ENCODE measurements around the gene NAGS. TPM values are rescaled to one million over a fixed set of nuclear protein-coding genes. Genes with fewer than 3 reads are reported as not detected.
"Not testable (repeated sequence)": the region's sequence is repeated elsewhere in the genome, so short reads cannot be mapped to it uniquely, and the experiment has no call there.

NAGS gene
- total RNA-seq, 1 donor from 2014 or later: 0.51 TPM

DNA sequence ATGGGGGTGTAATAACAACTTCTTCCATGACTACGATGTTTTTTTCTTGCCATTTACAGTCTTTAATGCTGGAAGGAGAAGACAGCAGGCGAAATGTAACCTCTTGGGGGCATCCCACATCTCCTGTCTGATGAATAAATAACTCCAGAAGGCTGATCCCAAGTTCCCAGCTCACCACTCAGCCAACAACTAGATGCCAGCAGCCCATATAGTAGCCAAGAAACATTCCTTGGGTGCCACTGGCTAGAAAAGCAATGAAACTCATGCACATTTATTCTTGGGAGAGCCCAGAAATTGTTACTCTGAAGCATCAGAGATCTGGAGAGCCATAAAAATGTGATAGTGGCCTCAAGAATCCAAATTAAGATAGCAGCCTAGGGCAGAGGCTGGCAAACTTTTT lies 33.0 kb downstream of the NAGS start:
- intact Hi-C loops (cut with micrococcal nuclease): no loop called here

GRCh38 chr17:44038604-44039011 lies 34.2 kb downstream of the NAGS start:
- intact Hi-C loops (cut with micrococcal nuclease): no loop called here

- intact Hi-C loops (cut with micrococcal nuclease): loop anchor here (5.0 kb wide), 1 partner anchor 48 kb away; no protein-coding TSS in a partner anchor
Observed at GRCh38 chr17:44039829-44040635, 35.6 kb downstream of the NAGS start.

- intact Hi-C loops (cut with micrococcal nuclease): loop anchor here (5.0 kb wide), 1 partner anchor 51 kb away; no protein-coding TSS in a partner anchor
Observed at GRCh38 chr17:44043272-44043696, 38.9 kb downstream of the NAGS start.

GRCh38 chr17:44044071-44044470 lies 39.6 kb downstream of the NAGS start:
- intact Hi-C loops (cut with micrococcal nuclease): loop anchor here (5.0 kb wide), 1 partner anchor 52 kb away; no protein-coding TSS in a partner anchor

DNA sequence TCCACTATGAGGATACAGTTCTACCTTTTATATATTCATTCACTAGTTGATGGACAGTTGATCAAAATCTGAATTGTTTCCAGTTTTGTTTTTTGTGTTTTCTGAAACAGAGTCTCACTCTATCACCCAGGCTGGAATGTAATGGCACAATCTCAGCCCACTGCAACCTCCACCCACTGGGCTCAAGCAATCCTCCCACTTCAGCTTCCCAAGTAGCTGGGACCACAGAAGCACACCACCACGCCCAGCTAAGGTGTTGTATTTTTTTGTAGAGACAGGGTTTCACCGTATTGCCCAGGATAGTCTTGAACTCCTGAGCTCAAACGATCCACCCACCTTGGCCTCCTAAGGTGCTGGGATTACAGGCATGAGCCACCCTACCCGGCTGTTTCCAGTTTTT lies 41.1 kb downstream of the NAGS start:
- intact Hi-C loops (cut with micrococcal nuclease): no loop called here

- intact Hi-C loops (cut with micrococcal nuclease): not testable (repeated sequence)
Observed at GRCh38 chr17:44046893-44047292, 42.5 kb downstream of the NAGS start.

DNA sequence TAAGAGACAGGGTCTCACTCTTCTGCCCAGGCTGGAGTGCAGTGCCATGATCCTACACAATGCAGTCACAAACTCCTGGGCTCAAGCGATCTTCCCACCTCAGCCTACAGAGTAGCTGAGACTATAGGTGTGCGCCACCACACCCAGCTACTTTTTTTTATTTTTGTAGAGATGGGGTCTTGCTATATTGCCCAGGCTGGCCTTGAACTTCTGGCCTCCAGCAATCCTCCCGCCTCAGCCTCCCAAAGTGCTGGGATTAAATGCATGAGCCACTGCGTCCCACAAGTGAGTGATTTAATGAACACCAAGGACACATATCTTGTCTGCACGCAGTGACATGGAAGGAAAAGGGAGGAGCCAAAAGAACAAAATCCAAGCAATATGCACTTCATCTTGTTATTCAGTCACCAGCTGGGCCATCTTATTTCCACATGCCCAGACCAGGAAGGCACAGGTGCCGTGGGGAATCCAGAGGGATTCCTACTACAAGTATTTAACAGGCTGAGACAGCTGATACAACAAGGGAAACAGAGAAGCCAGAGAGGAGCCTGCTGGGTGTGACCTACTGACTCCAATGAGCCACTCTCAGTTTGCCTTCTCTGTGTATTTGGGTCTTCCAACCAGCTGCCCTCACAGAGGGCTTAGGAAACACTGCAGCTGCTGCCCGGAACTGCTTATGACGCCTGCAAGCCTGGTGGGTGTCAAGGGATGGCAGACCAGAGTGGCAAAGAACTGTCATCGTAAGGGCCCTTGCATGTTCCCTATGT lies 45.1 kb downstream of the NAGS start:
- intact Hi-C loops (cut with micrococcal nuclease): no loop called here

GRCh38 chr17:44053125-44053872 lies 48.9 kb downstream of the NAGS start:
- intact Hi-C loops (cut with micrococcal nuclease): no loop called here

Other genes with a start within 250 kb of the NAGS start
- not detected in 2 replicates for gene SOST, start 245.8 kb upstream of the NAGS start, total RNA-seq
- 4.6 and 5.2 TPM in 2 replicates for gene DUSP3, start 225.6 kb upstream of the NAGS start, total RNA-seq
- gene CFAP97D1, start 224.2 kb upstream of the NAGS start, total RNA-seq: not detected in 2 replicates
- not detected in 2 replicates for gene MPP3, start 171.5 kb upstream of the NAGS start, total RNA-seq
- gene CD300LG, start 157.4 kb upstream of the NAGS start, total RNA-seq: not detected in 2 replicates
- gene MPP2, start 97.1 kb upstream of the NAGS start, total RNA-seq: 0.86 and 1.2 TPM in 2 replicates
- not detected in 2 replicates for gene PPY, start 62.1 kb upstream of the NAGS start, total RNA-seq
- gene PYY, start 50.7 kb upstream of the NAGS start, total RNA-seq: not detected in 2 replicates
- 31.8 and 33.6 TPM in 2 replicates for gene TMEM101, start 10.3 kb downstream of the NAGS start, total RNA-seq
- 65.9 and 66.4 TPM in 2 replicates for gene LSM12, start 62.0 kb downstream of the NAGS start, total RNA-seq
- 20.2 and 23.4 TPM in 2 replicates for gene G6PC3, start 66.1 kb downstream of the NAGS start, total RNA-seq
- 13.5 and 15.0 TPM in 2 replicates for gene HDAC5, start 119.0 kb downstream of the NAGS start, total RNA-seq
- gene HROB, start 137.3 kb downstream of the NAGS start, total RNA-seq: 11.1 and 12.4 TPM in 2 replicates
- gene ASB16, start 166.1 kb downstream of the NAGS start, total RNA-seq: 0.56 TPM in 1 of 2 replicates, not detected in the other
- 28.4 and 33.2 TPM in 2 replicates for gene TMUB2, start 182.3 kb downstream of the NAGS start, total RNA-seq
- gene ATXN7L3, start 195.3 kb downstream of the NAGS start, total RNA-seq: 122 and 128 TPM in 2 replicates
- 169 and 175 TPM in 2 replicates for gene UBTF, start 215.1 kb downstream of the NAGS start, total RNA-seq